Islet precursor cell (in vitro differentiated cells): ENCODE measurements around the gene MARS2.
"Not testable (repeated sequence)": the region's sequence is repeated elsewhere in the genome, so short reads cannot be mapped to it uniquely, and the experiment has no call there.

Experiments used
- DNase-seq: peaks from one replicate; pipeline ENCODE4 v3.0.0-alpha.2; 2018

MARS2 gene

DNA sequence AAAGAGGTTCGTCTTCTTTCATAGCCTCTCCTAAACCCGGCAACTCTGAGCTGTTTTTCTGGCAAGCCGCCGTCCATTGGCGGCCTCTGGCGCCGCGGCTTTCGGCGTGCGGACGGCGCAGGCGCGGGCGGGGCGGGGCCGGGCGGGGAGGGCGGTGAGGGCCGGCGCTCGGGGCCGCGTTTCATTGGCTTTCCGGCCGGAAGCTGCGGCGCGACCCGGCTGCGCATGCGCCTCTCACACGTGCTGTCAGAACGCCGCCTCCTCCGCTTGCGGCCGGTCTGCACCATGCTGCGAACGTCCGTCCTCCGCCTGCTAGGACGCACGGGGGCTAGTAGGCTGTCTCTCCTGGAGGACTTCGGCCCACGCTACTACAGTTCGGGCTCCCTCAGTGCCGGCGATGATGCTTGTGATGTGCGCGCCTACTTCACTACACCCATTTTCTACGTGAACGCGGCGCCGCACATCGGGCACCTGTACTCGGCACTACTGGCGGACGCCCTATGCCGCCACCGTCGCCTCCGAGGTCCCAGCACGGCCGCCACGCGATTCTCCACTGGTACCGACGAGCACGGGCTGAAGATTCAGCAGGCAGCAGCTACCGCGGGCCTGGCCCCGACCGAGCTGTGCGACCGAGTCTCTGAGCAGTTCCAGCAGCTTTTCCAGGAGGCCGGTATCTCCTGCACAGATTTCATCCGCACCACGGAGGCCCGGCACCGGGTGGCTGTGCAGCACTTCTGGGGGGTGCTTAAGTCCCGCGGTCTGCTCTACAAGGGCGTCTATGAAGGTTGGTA lies at the start of gene MARS2:
Gene MARS2 (plus strand): TSS at position 249 of the 791 bp plus-strand sequence. CDS start 37 bp downstream, at position 286.
- peak; percentile 94 for DNase-seq

DNA sequence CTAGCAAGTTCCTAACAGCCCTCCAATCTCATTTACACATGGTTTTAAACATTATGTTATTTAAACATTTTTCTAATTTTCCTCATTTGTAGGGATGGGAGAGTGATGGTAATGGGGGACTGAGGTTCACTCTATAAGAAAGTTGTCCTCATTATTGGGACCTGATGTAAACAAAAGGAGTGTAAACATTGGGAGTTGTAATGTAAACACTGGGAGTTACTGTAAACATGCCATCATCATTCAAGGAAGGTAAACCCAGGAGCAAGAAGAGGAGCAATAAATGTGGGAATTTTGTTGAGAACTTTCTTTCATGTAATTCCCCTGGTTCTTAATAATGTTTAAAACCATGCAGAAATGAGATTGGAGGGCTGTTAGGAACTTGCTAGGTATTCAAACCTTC lies 47.6 kb upstream of the MARS2 start:
- DNase-seq = no peak

- no peak for DNase-seq
Observed at GRCh38 chr2:197661626-197662025, 43.5 kb upstream of the MARS2 start.

GRCh38 chr2:197666277-197666676 lies 38.9 kb upstream of the MARS2 start:
- DNase-seq = no peak

- no peak for DNase-seq
Observed at GRCh38 chr2:197668296-197668695, 36.9 kb upstream of the MARS2 start.

GRCh38 chr2:197669077-197669476 lies 36.1 kb upstream of the MARS2 start:
- no peak for DNase-seq

GRCh38 chr2:197672371-197672893 lies 32.7 kb upstream of the MARS2 start:
- DNase-seq = no peak

GRCh38 chr2:197673106-197673505 lies 32.1 kb upstream of the MARS2 start:
- no peak for DNase-seq

DNA sequence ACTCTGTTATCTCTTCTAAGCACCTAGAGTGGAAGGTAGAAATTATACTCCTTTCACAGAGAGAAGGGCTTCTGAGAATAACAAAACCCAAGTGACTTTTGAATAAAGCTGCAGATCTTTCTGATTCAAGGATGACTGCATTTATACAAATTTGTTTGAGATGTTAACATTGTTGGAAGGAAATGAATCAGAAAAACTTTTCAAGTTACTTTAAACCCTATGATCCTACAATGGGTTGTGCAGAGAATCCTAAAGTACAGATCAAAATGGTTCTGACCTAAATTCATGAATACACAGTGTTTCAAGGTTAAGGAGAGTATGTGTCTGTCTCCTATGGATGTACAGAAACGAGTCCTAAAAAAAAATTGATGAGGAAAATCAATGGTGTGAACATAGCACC lies 31.6 kb upstream of the MARS2 start:
- no peak for DNase-seq

- DNase-seq = no peak
Observed at GRCh38 chr2:197674060-197674459, 31.1 kb upstream of the MARS2 start.

- no peak for DNase-seq
Observed at GRCh38 chr2:197674591-197674990, 30.6 kb upstream of the MARS2 start.

DNA sequence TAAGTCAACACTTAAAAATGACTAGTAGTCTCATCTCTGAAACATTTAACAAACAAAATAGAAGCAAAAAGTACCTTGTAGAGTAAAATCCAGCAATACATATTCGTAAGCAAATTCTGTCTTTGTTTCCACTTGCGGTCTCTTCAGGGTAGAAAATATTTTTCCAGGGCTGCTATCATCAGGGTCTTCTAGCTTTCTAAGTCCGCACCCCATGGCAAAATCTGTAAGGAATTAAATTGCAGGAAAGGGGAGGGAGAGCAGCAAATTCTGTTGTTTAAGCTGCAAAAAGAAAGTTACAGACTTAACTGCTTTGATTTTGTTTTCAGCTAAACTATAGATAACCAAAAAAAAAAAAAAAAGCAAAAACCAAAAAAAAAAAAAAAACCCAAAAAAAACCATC lies 29.9 kb upstream of the MARS2 start, which contains the start of gene RFTN2:
Gene RFTN2 (minus strand): TSS at position 342 of the 400 bp plus-strand sequence. CDS start 129 bp downstream, at position 213.
- no peak for DNase-seq

GRCh38 chr2:197675711-197676188 lies 29.4 kb upstream of the MARS2 start:
- DNase-seq = peak; percentile 59

DNA sequence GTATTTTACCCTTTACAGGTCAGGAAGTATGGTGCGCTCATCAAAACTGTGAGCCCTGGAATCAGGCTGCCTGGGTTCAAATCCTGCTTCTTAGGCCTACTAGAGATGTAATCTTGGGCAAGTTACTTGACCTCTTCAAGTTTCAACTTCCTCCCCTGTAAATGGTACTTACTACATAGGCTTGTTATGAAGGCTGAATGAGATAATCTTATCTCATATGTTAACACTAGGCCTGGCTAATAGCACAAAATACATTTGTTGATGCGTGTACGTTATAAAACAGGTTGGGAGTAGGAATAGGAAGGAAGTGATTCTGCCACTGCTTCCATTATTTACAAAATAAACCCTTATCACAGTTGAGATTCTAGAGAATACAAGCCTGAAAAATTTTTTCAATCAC lies 28.1 kb upstream of the MARS2 start:
- no peak for DNase-seq

GRCh38 chr2:197677483-197677882 lies 27.7 kb upstream of the MARS2 start:
- DNase-seq = peak; percentile 63

DNA sequence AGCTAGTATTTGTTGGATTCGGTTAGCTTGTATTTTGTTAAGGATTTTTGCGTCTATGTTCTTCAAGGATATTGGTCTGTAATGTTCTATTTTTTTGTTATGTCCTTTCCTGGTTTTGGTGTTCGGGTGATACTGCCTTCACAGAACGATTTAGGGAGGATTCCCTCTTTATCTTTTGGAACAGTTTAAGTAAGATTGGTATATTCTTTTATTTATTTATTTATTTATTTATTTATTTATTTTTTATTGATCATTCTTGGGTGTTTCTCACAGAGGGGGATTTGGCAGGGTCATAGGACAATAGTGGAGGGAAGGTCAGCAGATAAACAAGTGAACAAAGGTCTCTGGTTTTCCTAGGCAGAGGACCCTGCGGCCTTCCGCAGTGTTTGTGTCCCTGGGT lies 10.0 kb upstream of the MARS2 start:
- DNase-seq = not testable (repeated sequence)

DNA sequence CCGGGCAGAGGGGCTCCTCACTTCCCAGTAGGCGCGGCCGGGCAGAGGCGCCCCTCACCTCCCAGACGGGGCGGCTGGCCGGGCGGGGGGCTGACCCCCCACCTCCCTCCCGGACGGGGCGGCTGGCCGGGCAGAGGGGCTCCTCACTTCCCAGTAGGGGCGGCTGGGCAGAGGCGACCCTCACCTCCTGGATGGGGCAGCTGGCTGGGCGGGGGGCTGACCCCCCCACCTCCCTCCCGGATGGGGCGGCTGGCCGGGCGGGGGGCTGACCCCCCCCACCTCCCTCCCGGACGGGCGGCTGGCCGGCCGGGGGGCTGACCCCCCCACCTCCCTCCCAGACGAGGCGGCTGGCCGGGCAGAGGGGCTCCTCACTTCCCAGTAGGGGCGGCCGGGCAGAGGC lies 9.2 kb upstream of the MARS2 start:
- not testable (repeated sequence) for DNase-seq

GRCh38 chr2:197696571-197696970 lies 8.6 kb upstream of the MARS2 start:
- not testable (repeated sequence) for DNase-seq

DNA sequence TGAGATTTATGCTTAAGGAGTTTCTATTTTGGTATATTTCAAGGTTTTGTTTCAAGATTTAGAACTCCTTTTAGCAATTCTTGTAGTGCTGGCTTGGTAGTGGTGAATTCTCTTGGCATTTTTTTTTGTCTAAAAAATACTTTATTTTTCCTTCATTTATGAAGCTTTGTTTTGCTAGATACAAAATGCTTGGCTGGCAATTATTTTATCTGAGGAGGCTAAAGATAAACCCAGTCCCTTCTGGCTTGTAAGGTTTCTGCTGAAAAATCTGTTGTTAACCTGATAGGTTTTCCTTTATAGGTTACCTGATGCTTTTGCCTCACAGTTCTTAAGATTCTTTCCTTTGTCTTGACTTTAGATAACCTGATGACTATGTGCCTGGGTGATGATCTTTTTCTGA lies 5.4 kb upstream of the MARS2 start:
- not testable (repeated sequence) for DNase-seq

- DNase-seq = peak; percentile 50
Observed at GRCh38 chr2:197700960-197701359, 4.2 kb upstream of the MARS2 start.

GRCh38 chr2:197704434-197705120 lies 592 bp upstream of the MARS2 start:
- no peak for DNase-seq

GRCh38 chr2:197705912-197706838 lies 1.0 kb downstream of the MARS2 start:
- DNase-seq = peak; percentile 61

DNA sequence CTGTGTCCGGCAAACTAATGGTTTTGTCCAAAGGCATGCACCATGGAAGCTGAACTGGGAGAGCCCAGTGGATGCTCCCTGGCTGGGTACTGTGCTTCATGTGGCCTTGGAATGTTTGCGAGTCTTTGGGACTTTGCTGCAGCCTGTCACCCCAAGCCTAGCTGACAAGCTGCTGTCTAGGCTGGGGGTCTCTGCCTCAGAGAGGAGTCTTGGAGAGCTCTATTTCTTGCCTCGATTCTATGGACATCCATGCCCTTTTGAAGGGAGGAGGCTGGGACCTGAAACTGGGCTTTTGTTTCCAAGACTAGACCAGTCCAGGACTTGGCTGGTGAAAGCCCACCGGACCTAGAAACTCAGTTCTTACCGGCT lies 1.7 kb downstream of the MARS2 start:
- peak; percentile 63 for DNase-seq
